GM19452 (cell line): ENCODE results near the gene PPT2.
"Not testable (repeated sequence)": the region's sequence is repeated elsewhere in the genome, so short reads cannot be mapped to it uniquely, and the experiment has no call there.

ENCODE experiments used
- ATAC-seq: cut with Tn5 transposase; IDR thresholded peaks from one replicate; pipeline ENCODE4 v1.9.1; 2021; ENCODE audit not compliant: unreplicated experiment

PPT2 gene

DNA sequence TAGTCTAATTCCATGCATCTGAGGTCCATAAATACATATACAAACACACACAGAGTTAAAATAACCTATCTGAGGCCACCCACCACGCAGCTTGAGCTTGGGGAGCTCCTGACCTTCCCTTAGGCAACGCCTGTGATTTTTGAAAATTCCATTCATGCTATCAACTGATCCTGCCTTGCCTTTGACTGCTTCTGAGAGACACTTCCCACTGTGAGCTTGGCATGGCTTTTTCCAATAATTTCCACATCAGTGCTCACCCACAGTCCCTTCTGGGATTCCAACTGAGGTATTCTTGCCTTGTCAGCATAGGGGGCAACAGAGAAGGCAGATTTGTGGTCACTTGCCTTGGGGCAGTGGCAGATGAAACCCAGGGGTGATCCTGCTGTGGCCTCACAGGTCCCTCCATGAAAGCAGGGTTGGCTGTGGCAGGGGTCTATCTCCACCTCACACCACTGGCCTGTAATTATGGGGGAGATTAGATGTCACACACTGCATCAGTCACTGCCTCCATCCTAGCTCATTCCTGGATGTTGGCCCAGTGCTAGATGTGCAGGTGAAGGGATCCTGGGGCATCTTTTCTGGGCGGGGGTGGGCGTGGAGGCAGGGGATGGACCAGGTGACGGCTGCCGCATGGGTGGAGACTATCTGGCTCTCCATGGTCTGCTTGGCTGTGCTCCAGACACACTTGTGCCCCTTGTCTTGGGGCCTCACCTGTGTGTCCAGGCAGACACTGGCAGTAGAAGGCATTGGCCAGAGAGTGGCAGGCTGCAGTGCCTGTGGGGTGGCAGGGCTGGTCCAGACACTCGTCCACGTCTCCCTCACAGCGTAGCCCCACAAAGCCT, 49.7 kb downstream of the PPT2 start:
- ATAC-seq: no peak

DNA sequence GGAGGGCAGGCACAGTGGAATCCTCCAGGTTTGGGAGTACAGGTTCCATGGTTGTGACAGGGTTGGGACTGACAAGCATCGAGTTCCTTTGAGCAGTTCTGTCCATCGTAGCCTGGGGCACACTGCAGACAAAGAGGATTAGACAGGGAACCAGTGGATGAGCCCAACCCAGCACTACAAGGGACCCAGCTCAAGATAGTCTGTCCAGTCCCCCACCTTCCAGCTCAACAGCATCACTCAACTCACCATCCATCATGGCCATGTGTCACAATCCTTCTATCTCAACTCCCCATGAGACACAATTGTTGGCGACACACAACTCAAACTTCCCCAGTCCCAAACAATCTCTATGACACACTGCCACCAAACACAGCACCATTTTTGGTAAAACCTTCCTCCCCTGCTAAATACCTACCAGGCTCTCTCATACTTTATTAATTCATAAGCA, 50.4 kb downstream of the PPT2 start:
- ATAC-seq: no peak

DNA sequence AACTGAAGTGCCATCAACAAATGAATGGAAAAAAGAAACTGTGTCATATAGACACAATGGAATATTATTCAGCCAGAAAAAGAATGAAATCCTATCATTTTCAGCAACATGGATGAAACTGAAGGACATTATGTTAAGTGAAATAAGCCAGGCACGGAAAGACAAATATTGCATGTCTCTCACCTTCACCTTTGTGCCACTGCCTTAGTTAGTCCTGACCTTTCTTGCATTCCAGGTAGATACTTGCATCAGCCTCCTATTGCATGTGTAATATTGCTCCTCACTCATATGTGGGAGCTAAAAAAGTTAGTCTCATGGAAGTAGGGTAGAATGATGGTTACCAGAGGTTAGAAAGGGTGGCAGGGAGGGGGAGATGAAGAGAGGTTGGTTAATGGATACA, 55.1 kb downstream of the PPT2 start:
- ATAC-seq: no peak

DNA sequence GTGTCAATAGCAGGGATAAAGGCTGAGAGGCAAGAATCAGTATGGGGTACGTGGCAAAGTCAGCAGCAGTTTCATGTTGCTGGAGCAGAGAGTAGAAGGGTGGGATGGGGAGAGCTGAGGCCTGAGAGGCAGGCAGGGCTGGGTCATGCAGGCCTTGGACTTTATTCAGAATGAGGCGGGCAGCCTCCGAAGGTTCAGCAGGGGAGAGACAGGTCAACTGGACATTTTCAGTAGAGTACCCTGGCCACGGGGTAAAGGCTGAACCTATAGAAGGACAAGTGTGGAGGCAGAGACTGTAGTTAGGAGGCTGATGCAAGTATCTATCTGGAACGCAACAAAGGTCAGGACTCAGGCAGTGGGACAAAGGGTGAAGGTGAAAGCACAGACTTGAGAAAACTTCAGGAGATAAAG, 56.3 kb downstream of the PPT2 start:
- ATAC-seq: no peak

DNA sequence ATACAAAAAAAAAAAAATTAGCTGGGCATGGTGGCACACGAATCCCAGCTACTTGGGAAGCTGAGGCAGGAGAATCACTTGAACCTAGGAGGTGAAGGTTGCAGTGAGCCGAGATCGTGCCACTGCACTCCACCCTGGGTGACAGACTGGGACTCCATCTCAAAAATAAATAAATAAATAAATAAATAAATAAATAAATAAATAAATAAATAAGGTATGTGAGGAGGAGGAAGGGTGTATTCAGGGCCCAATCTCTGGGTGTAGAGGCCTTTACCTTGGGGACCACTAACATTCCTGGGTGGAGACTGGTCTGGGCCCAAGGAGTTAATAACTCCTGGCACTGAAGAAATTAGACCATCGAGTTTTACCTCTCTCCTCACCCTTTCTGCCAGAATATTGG, 57.5 kb downstream of the PPT2 start:
- ATAC-seq: not testable (repeated sequence)

DNA sequence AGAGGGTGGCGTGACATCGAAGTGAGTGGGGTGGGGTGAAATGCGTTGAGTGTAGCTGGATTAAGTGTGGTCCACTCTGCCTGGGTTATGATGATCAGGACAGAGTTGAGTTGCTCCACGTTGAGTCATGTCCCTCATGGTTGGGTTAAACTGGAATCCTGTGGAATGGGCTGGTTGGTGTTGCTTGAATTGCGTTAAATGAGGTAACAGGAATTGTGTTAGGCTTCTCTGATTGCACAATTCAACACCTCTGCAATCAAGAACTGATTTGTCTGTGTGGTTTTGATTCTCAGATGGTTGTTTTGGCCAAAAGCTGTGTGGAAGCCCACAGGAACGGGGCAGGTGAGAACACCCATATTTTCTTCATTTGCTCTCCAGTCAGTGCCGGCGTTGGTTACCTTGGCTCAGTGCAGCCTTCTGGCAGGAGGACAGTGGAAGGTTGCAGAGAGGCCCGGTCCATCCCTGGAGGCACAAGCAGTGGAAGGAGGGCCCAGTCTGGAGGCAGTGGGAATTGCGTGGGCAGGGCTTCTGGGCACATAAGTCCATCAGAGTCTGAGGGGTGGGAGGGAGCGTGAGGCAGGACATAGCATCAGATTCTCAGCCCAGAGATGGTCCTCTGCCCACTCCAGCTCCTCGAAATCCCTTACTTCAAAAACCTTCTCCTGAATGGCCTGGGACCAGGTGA, 58.3 kb downstream of the PPT2 start:
- no peak for ATAC-seq
